COLO668 (cell line): ENCODE measurements around the gene HSPBP1.
"Not testable (repeated sequence)": the region's sequence is repeated elsewhere in the genome, so short reads cannot be mapped to it uniquely, and the experiment has no call there.

Experiments used
- DNase-seq: peaks from one replicate; lab custom pipeline; 2025; ENCODE audit not compliant: unreplicated experiment; lab: John Stamatoyannopoulos, UW

The HSPBP1 gene

GRCh38 chr19:55241143-55241934 lies 38.6 kb downstream of the HSPBP1 start:
- no peak for DNase-seq

DNA sequence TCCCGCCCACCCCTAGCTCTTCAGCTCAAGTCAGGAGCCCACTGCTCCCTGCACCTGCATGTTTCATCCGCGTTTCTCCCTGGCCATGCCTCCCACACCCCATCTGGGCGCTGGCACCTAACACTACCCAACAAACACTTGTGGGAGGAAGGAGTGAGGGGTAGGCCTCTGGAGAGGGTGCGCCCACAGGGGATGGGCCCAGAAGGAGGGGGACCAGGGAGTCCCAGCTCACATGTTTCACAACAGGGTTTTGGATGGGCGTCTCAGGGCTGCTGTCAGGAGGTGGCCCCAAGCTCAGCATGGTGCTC lies 39.2 kb downstream of the HSPBP1 start:
- no peak for DNase-seq

- no peak for DNase-seq
These were observed 40.9 kb downstream of the HSPBP1 start for GRCh38 chr19:55239004-55239403.

- DNase-seq, result no peak
These were observed 41.9 kb downstream of the HSPBP1 start for GRCh38 chr19:55238030-55238429.

GRCh38 chr19:55232986-55233385 lies 46.9 kb downstream of the HSPBP1 start:
- DNase-seq, result no peak

- no peak for DNase-seq
These were observed 47.7 kb downstream of the HSPBP1 start for GRCh38 chr19:55232286-55232602.

DNA sequence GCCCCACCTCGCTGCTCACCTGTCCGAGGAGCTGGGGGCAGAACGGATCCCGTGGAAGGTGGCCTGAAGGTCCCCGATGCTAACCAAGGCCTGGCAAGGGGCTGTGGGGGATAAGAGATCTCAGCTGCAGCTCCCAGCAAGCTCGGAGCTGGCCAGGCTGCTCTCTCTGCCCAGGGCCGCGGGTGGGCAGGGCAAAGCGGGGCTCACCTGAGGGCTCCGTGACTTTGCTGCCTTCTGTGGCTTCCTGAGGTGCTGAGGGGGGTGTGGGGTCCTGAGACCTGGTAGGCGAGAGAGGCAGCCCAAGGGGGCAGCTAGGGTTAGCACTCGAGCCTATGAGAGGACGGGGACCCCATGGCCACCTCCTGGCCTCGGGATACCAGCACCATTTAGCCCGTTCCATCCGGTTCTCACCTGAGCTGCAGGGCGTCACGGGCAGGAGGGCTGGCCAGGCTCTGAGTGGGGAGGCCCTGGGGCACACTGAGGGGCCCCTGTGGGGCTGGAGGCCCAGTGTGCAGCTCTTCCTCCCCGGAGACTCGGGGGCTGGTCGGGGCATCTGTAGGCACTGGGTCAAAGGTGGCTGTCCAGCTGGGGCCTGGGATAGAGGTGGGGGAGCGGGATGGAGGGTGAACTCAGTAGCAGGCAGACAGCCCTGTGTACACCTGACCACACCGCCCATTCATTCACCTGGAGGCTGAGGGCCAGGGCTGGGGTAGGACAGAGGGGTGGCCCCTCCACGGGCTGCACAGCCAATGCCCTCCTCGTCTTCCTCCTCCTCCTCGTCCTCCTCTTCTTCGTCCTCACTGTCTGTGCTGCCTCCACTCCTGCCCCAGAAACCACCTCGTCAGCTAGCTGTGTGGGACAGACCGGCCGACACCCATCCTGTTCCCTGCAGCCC lies 48.3 kb downstream of the HSPBP1 start:
- no peak for DNase-seq

DNA sequence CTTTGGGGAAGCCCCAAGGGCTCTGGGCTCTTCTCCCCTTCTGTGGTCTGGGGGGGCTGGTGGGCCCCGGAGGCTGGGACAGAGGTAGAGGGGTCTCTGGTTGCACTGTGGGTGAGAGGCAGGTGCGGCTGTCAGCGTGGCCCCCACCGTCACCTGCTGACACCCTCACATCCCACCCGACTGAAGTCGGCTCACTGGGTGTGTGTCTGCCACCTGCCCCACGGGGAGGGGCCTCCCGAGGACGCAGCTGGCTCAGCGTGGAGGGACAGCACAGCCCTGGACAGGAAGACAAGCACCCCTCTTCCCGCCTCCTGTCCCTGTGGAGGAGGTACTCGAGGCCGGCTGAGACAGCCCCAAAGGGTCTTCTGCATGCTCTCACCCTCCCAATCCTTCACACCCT lies 49.1 kb downstream of the HSPBP1 start:
- no peak for DNase-seq

DNA sequence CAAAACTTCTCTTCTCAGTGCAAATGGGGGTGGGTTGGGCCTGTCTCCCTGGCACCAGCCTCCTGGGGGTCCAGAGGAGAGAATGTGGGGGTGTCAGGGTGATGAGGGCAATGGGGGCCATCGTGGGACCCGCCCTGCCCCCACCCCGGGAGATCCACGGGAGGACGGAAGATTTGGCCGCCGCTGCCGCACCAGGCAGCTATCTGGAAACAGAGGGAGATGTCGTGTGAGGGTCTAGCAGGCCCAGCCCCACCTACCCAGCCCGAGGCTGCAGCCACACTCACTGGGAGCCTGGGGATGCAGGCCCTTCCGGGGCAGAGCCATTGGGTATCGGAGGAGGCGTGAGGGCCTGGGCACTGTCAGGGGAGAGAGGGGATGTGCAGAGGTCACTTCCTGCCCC lies 49.6 kb downstream of the HSPBP1 start:
- DNase-seq, result no peak

GRCh38 chr19:55229789-55230182 lies 50.1 kb downstream of the HSPBP1 start:
- DNase-seq, result no peak

- no peak for DNase-seq
These were observed 50.6 kb downstream of the HSPBP1 start for GRCh38 chr19:55229145-55229788.

- no peak for DNase-seq
These were observed 51.4 kb downstream of the HSPBP1 start, which contains the start of gene TMEM86B for GRCh38 chr19:55228403-55229031. TSS of gene TMEM86B (minus strand) at chr19:55228763. CDS start at chr19:55228741, 22 bp downstream.

DNA sequence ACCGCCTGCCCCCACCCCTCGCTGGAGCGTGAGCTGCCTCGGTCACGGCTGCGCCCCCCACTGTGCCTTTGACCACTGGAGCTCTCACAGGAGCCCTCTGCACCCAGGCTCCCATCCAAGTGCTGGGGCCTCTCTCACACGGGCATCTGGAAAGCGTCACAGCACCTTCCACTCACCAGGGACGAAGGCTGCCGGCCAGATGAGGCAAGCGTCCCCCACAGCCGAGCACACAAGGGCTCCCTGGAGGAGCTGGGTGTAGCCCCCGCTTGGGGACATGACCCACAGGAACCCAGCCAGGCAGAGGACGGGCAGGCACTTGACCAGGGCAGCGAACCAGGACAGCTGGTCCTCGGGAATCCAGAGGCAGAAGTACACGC lies 51.9 kb downstream of the HSPBP1 start:
- no peak for DNase-seq

GRCh38 chr19:55227241-55228014 lies 52.5 kb downstream of the HSPBP1 start:
- no peak for DNase-seq

DNA sequence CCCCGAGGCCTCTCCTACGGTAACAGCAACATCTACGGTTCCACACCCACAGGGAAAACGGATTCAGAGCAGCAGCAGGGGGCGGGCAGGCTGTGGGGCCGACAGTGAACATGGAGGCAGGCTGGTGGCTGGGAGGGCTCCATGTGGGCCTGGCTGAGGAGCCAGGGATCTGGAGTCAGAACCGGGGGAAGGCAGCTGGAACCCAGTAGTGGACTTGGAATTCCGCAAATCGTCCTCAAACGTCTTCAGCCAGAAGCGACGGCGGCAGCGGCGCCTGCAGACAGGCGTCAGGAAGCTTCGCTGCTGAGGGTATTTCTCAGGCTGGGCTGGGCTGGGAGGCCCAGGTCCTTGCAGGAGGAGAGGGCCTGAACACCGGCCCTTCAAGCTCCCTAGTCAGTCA lies 53.1 kb downstream of the HSPBP1 start:
- no peak for DNase-seq

DNA sequence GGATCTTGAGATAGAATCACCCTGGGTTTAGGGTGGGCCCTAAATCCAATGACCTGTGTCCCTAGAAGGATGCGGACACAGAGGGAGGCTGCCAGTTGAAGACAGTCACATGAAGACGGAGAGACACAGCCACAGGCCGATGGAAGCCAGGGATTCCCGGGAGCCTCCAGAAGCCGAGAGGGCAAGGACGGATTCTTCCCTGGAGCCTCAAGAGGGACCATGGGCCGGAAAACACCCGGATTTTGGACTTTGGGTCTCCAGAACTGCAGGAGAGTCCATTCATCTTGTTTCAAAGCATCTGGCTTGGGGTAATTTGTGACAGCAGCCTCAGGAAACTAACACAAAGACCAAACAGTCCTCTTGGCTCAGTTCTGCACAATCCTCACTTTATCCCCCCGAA lies 53.6 kb downstream of the HSPBP1 start:
- DNase-seq, result no peak

DNA sequence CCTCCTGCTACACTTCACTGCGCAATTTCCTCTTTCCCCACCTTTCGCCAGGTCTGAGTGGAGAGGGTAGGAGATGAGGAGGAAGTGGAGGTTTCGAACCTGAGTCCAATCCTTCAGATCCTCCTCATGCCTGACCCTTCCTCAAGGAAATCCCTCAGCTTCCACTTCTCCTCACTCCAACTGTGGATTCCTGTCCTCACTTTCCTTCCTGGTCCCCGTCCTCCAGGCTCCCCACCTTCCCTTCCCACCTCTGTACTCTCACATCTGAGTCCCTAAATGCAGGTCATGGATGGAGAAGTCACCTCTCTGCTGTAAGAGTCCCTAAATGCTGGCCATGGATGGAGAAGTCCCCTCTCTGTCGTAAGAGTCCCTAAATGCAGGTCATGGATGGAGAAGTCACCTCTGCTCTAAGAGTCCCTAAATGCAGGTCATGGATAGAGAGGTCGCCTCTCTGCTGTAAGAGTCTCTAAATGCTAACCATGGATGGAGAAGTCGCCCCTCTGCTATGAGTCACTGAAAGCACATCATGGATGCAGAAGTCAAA lies 54.4 kb downstream of the HSPBP1 start:
- no peak for DNase-seq

- DNase-seq, result not testable (repeated sequence)
These were observed 55.1 kb downstream of the HSPBP1 start for GRCh38 chr19:55224679-55225414.

- DNase-seq, result no peak
These were observed 55.8 kb downstream of the HSPBP1 start for GRCh38 chr19:55224038-55224665.
